Fibroblast of lung (primary cell): ENCODE measurements around the gene YJU2.

ENCODE experiments used
- EZH2 ChIP-seq: IDR thresholded peaks from 2 replicates; pipeline ENCODE4 v1.5.1; 2012; ENCODE audit warnings: low read length, control low read depth, mild to moderate bottlenecking; ENCODE audit errors: missing control alignments
- TF ChIP-seq, protein P1 (sequence below), 2 donors: IDR thresholded peaks in 1 of 2; conservative IDR thresholded peaks in 1 of 2; 1 replicate in 1 of 2; 2 replicates in 1 of 2; pipeline ENCODE4 v1.5.1; 2011 to 2012; ENCODE audit warnings: low read length in 2 of 2, control low read depth in 1 of 2, inconsistent platforms in 1 of 2, low read depth in 1 of 2, mild to moderate bottlenecking in 1 of 2

DNA sequence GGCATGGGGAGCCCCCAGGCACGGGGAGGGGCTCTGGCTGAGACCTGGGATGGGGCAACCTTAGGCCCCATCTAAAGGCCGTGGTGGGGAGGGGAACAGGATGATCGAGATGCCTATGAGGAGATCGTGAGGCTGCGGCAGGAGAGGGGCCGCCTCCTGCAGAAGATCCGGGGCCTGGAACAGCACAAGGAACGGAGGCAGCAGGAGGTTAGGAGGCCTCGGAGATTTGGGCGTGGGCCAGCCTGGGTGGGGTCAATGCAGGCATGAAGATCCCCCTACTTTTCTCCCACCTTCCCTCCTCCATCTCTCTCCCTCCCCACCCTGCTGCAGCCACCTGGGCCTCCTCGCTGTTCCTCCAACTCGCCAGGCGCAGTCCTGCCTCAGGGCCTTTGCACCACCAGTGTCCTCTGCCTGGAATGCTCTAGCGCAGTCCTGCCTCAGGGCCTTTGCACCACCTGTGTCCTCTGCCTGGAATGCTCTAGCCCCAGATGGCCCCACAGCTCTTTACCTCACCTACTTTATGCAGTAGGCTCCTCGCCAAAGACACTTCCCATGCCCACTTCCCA lies 36.6 kb upstream of the YJU2 start:
- TF ChIP-seq, protein P1, sequence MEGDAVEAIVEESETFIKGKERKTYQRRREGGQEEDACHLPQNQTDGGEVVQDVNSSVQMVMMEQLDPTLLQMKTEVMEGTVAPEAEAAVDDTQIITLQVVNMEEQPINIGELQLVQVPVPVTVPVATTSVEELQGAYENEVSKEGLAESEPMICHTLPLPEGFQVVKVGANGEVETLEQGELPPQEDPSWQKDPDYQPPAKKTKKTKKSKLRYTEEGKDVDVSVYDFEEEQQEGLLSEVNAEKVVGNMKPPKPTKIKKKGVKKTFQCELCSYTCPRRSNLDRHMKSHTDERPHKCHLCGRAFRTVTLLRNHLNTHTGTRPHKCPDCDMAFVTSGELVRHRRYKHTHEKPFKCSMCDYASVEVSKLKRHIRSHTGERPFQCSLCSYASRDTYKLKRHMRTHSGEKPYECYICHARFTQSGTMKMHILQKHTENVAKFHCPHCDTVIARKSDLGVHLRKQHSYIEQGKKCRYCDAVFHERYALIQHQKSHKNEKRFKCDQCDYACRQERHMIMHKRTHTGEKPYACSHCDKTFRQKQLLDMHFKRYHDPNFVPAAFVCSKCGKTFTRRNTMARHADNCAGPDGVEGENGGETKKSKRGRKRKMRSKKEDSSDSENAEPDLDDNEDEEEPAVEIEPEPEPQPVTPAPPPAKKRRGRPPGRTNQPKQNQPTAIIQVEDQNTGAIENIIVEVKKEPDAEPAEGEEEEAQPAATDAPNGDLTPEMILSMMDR (conservative IDR thresholded peaks at IDR 0.05 in 1 of 2, IDR thresholded peaks at IDR 0.05 in 1 of 2; ENCODE audit: low read depth in 1 of 2, low read length in 2 of 2) = no peak
- TF ChIP-seq EZH2 = no peak
